ENCODE measurements around the gene CADM4. TPM values are rescaled to one million over a fixed set of nuclear protein-coding genes. Genes with fewer than 3 reads are reported as not detected.
"Not testable (repeated sequence)": the region's sequence is repeated elsewhere in the genome, so short reads cannot be mapped to it uniquely, and the experiment has no call there.

The CADM4 gene
- polyA plus RNA-seq, 1 of the 3 experiments (the other 2 are of a cell fraction): 28.9 TPM

DNA sequence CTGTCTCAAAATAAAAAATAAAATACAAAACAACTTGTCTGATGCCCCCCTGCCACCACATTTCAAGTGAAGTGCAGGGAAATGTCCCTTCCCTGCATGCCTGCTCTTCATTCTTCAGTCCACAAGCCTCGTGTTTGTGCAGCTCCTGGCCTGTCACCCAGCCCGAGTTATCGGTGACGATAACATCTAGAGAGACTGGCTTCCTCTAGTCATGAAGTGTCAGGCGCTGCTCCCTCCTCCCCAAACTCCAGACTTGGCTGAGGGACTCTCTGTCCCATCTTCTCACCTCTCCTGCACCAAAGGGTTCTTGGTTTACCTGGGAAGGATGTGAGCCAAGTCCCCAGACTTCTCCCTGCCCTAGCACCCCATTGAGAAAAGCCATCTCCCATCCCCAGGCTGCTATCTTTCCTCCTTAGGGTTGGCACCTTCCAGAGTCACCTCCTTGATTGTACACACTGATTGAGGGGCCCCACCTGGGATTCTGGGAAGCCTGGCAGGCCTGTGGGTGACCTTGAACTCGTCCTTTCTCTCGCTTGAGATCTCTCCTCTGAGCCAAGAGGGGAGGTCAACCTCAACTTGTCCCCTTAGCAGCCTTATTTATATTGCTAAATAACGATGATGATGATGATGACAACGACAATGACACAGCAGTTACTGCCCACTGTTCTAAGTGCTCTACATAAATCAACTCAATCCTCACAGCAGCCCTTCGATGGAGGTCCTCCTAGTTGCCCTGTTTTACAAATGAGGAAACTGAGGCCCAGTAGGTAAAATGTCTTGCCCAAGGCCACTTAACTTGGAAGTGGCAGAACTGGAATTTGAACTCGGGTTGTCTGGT is 43.4 kb upstream of the CADM4 start:
- H3K27me3 ChIP-seq (ENCODE audit: insufficient read depth): no peaks in the 10 kb centered on the region
- ChIA-PET POLR2A (no interaction called here), CTCF (interaction anchor here (1.0 kb wide), 1 partner anchor 15 kb away, joined by 3 read pairs; no protein-coding TSS in a partner anchor)
- H3K4me1 ChIP-seq (ENCODE audit: control insufficient read depth in 1 of 2, insufficient read depth in 2 of 2, low read depth in 1 of 2, low read length in 1 of 2): peaks cover 0 to 13% of the 10 kb centered on the region in 2 experiments; a peak in 1 of 4 replicates
- H2AFZ ChIP-seq (ENCODE audit: low read depth): no peak overlapping the region
- H3K9ac ChIP-seq: no peak overlapping the region
- no peaks in the 10 kb centered on the region for H3K9me2 ChIP-seq
- no peaks in the 10 kb centered on the region for H3K79me2 ChIP-seq (ENCODE audit: insufficient read depth)
- no peaks in the 10 kb centered on the region for H3K36me3 ChIP-seq (replicated peaks in 1 of 2; ENCODE audit: control insufficient read depth in 1 of 2, insufficient read depth in 2 of 2, low read length in 1 of 2)
- 54% methylated on average over 11 of the region's 11 CpGs for WGBS (ENCODE audit: low lambda C conversion rate)
- H3K9me3 ChIP-seq: no peaks in the 10 kb centered on the region
- H3K4me3 ChIP-seq (ENCODE audit: low read depth in 2 of 2, low read length in 1 of 2): no peak overlapping the region
- TF ChIP-seq TEAD4 (IDR thresholded peaks at IDR 0.05; ENCODE audit: borderline replicate concordance, insufficient read depth): no peak
- no peak for TF ChIP-seq NRF1 (IDR thresholded peaks at IDR 0.05; ENCODE audit: low read depth, low read length)
- TF ChIP-seq GABPA (IDR thresholded peaks at IDR 0.05; ENCODE audit: low read depth): no peak
- no peak for TF ChIP-seq RFX5 (IDR thresholded peaks at IDR 0.05; ENCODE audit: low read length)
- no peak for TF ChIP-seq SMC3 (IDR thresholded peaks at IDR 0.05; ENCODE audit: low read depth, low read length)
- no peak for TF ChIP-seq EZH2phosphoT487 (IDR thresholded peaks at IDR 0.05; ENCODE audit: borderline replicate concordance, low read depth)
- TF ChIP-seq FOXM1 (IDR thresholded peaks at IDR 0.05; ENCODE audit: low read depth): no peak
- TF ChIP-seq ELF1 (IDR thresholded peaks at IDR 0.05): no peak
- TF ChIP-seq, protein P1, sequence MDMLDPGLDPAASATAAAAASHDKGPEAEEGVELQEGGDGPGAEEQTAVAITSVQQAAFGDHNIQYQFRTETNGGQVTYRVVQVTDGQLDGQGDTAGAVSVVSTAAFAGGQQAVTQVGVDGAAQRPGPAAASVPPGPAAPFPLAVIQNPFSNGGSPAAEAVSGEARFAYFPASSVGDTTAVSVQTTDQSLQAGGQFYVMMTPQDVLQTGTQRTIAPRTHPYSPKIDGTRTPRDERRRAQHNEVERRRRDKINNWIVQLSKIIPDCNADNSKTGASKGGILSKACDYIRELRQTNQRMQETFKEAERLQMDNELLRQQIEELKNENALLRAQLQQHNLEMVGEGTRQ (IDR thresholded peaks at IDR 0.05; ENCODE audit: borderline replicate concordance, low read depth, low read length): no peak
- no peak for TF ChIP-seq EP300 (IDR thresholded peaks at IDR 0.05; ENCODE audit: borderline replicate concordance in 1 of 2, low read depth in 1 of 2, low read length in 1 of 2)
- no peak for TF ChIP-seq TAF1 (IDR thresholded peaks at IDR 0.05; ENCODE audit: borderline replicate concordance, low read depth, low read length)
- TF ChIP-seq CHD2 (IDR thresholded peaks at IDR 0.05; ENCODE audit: low read length, partially characterized antibody): no peak
- no peaks in the 10 kb centered on the region for H4K20me1 ChIP-seq (ENCODE audit: insufficient read depth)
- no peak overlapping the region for H3K27ac ChIP-seq (ENCODE audit: low read depth in 2 of 2, low read length in 1 of 2)
- no peak overlapping the region for H3K4me2 ChIP-seq
- H3F3A ChIP-seq (replicated peaks; ENCODE audit: insufficient read depth): no peaks in the 10 kb centered on the region
- DNase-seq: no peak

DNA sequence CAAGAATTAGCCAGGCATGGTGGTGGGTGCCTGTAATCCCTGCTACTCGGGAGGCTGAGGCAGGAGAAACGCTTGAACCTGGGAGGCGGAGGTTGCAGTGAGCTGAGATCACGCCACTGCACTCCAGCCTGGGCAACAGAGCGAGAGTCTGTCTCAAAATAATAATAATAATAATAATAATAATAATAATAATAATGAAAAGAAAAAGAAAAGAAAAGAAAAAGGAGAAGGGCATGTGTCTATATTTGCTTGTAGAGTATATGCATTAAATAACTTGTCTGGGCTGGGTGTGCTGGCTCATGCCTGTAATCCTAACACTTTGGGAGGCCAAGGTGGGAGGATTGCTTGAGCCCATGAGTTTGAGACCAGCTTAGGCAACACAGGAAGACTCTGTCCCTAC is 42.6 kb upstream of the CADM4 start:
- H3F3A ChIP-seq (replicated peaks; ENCODE audit: insufficient read depth); H3K9me3 ChIP-seq; CTCF ChIA-PET; H3K4me2 ChIP-seq; H3K36me3 ChIP-seq (replicated peaks in 1 of 2; ENCODE audit: control insufficient read depth in 1 of 2, insufficient read depth in 2 of 2, low read length in 1 of 2); H3K4me3 ChIP-seq (ENCODE audit: low read depth in 2 of 2, low read length in 1 of 2); H3K4me1 ChIP-seq (ENCODE audit: control insufficient read depth in 1 of 2, insufficient read depth in 2 of 2, low read depth in 1 of 2, low read length in 1 of 2); H3K9ac ChIP-seq; H3K27me3 ChIP-seq (ENCODE audit: insufficient read depth); DNase-seq; POLR2A ChIA-PET; H3K27ac ChIP-seq (ENCODE audit: low read depth in 2 of 2, low read length in 1 of 2); H2AFZ ChIP-seq (ENCODE audit: low read depth); H4K20me1 ChIP-seq (ENCODE audit: insufficient read depth); H3K9me2 ChIP-seq; H3K79me2 ChIP-seq (ENCODE audit: insufficient read depth): not testable (repeated sequence)
- WGBS (ENCODE audit: low lambda C conversion rate): 87% methylated on average over 5 of the region's 5 CpGs
